GM19468 (cell line): ENCODE measurements around the gene HNRNPCL4.
"Not testable (repeated sequence)": the region's sequence is repeated elsewhere in the genome, so short reads cannot be mapped to it uniquely, and the experiment has no call there.

Experiments
- ATAC-seq: cut with Tn5 transposase; IDR thresholded peaks from one replicate; pipeline ENCODE4 v1.9.1; 2021; ENCODE audit warnings: mild to moderate bottlenecking, moderate library complexity, moderate number of reproducible peaks; ENCODE audit not compliant: unreplicated experiment; ENCODE audit errors: extremely low read depth

The HNRNPCL4 gene

DNA sequence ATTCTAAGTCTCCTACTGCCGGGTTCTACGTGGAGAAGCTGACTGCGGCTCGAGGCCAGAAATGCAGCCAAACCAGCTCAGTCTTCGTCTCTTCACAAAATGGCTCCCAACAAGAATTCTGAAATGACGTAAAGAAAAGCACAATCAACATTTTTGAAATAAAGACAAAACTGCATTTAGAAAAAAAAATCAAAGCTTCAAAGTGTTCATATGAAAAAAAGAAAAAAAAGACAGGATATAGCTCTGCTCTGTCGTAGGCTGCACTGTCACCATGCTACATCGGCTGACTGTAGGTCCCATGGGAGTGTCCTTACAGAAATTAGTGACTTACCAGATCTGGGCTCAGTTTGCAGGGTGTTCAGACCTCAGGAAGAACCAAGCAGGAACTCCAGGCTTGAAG lies at the start of gene HNRNPCL4:
HNRNPCL4 (minus strand) TSS at position 101 of the 400 bp plus-strand sequence. CDS start 164 bp downstream, outside the sequence.
- ATAC-seq, result not testable (repeated sequence)

DNA sequence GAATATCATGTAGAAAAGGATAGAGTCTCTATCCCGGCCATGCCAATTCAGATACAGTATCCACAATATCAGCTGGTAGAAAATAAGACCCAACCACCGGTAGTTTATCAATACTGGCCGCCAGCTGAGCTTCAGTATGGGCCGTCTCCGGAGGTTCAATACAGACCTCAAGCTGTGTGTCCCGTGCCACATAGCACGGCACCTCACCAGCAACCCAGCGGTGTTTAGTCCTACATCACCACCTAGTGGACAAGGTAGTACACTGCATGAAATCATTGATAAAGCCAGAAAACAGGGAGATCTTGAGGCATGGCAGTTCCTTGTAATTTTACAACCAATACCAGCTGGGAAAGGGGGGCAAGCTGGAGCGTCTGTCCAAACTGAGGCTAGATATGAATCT lies 43.3 kb upstream of the HNRNPCL4 start:
- not testable (repeated sequence) for ATAC-seq

GRCh38 chr1:13201309-13201708 lies 35.9 kb upstream of the HNRNPCL4 start, which contains the start of gene PRAMEF13:
Gene PRAMEF13 (minus strand): TSS chr1:13201409. CDS start chr1:13199589, 1,820 bp downstream.
- ATAC-seq, result not testable (repeated sequence)

DNA sequence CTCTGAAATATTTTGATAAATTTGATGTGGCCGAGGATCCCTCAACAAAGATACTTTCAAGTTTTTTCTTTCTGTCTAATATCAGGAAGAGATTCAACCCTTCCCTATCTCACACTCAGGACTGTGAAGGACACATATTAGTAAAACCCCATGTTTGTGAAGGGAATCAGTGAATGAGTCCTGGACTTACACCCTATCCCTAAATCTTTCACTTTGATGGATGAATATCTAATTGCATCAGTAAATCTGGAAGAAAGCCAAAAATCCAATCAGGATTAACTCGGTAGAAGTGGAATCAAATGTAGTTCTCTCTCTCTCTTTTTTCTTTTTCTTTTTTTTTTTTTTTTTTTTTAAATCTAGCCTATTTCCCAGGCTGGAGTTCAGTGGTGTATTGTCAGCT lies 6.1 kb upstream of the HNRNPCL4 start, which contains the start of gene PRAMEF9:
PRAMEF9 (plus strand) TSS at position 301 of the 400 bp plus-strand sequence. CDS start 3,433 bp downstream, outside the sequence.
- not testable (repeated sequence) for ATAC-seq

- ATAC-seq, result not testable (repeated sequence)
These were observed 9.5 kb downstream of the HNRNPCL4 start, which contains the start of gene PRAMEF26 for GRCh38 chr1:13155909-13156308. Gene PRAMEF26 (minus strand): TSS chr1:13156009. CDS start chr1:13153095, 2,914 bp downstream.

GRCh38 chr1:13116754-13117153 lies 48.7 kb downstream of the HNRNPCL4 start, which contains the start of gene HNRNPCL2:
Gene HNRNPCL2 (minus strand): TSS chr1:13116854. CDS start chr1:13116400, 454 bp downstream.
- ATAC-seq, result not testable (repeated sequence)
